ENCODE data around the gene EFHD2.
A peak's percentile ranks its signal among the peaks of the same experiment; 100 is the strongest.
"Not testable (repeated sequence)": the region's sequence is repeated elsewhere in the genome, so short reads cannot be mapped to it uniquely, and the experiment has no call there.

Gene EFHD2

DNA sequence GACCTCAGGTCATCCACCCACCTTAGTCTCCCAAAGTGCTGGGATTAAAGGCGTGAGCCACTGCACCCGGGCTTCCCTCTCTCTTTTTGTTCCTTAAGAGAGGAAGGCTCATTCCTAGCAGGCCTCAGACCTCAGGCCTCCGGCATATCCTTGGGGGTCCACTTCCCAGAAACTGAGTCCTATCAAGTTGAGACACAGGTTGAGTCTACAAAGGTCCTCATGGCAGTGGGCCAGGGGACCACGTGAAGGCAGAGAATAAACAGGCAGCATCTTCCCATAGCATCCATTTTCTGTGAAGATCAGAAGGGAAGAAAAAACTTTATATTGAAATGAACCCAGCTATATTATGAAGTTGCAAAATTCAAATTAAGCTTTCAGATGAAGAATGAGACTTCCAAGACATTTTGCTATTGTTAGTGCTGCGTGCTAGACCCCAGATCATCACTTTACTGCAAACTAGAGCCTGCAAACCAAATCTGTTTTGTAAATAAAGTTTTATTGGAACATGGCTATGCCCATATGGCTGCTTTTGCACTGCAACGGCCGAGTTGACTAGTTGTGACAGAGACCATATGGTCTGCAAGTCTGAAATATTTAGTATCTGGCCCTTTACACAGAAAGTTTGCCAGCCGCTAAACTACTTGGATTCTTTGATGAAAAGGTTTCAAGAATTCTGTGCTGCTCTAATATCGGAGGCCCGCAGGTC, 43.3 kb downstream of the EFHD2 start:
- DNase-seq (ENCODE audit: low spot score): no peak

DNA sequence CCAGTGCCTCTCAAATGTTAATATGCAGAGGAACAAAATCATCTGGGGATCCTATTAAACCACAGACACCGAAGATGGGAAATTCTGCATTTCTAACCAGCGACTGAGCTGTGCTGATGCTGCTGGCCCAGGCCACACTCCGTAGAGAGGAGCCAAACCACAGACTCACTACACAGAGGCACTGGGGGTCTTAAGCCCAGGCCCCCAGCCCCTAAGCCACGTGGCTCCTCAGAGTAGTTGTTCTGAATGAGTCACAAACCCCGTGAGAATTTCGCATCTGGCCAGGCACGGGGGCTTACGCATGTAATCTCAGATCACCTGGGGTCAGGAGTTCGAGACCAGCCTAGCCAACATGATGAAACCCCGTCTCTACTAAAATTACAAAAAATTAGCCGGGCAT, 44.0 kb downstream of the EFHD2 start:
- DNase-seq (ENCODE audit: low spot score): no peak

DNA sequence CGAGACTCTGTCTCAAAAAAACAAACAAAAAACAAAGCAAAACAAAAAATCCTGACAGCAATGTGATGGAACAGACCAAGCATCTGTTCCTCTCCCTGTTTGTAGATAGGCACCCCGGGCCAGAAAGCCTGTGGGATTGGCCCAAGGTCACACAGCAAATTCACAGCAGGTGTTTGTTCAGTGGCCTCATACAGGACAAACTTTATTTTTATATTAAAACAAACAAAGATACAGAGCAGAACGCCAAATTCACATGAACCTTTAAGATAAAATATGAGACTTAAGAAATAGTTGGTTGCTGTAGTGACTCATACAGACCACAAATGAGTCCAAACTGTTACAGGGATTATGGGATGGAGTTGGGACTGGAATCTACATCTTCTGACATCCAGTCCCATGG, 44.6 kb downstream of the EFHD2 start:
- DNase-seq (ENCODE audit: low spot score): no peak

DNA sequence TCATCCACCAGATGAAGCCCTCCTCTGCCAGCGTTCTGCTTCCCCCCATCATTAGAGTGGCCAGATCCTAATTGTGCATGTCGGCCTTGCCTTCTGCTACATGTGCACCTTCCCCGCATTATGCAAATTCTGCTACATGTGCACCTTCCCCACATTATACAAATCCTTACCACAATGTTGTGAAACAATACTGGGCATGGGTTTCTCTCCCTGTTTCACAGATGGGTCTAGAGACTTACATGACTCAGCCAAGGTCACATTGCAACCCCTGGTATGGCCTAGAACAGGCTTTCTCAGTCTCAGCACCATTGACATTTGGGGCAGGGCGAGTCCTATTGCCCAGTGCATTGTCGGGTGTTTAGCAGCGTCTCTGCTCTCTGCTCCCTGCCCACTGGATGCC, 45.8 kb downstream of the EFHD2 start:
- DNase-seq (ENCODE audit: low spot score): no peak

DNA sequence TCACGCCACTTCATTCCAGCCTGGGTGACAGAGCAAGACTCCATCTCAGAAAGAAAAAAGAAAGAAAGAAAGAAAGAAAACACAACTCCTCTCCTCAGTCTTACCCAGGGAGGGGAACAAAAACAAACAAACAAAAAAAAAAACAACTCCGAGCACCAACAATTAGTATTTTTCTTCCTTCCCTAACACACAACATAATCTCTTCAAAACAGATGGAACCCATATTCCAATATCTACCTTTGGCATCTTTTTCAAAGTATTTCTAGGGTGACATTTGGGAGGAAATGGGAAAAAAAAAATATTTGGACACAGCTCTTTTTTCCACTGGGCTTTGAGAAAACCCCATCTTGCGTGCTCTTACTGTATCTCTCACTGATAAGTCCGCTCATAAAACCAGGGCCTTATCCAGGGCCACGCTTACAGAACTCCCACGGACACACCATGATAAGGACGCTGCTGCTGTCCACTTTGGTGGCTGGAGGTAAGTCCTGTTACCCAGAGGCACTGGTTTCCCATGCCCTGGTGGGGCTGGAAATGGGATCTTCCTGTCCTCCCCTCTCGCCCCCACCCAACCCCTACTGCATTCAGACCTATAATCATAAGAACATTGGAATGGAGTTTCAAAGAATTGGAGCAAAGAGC, 46.7 kb downstream of the EFHD2 start, which contains the start of gene CELA2A:
TSS of gene CELA2A (plus strand) at position 420 of the 642 bp plus-strand sequence. CDS start at position 442, 22 bp downstream.
- DNase-seq (ENCODE audit: low spot score): no peak

DNA sequence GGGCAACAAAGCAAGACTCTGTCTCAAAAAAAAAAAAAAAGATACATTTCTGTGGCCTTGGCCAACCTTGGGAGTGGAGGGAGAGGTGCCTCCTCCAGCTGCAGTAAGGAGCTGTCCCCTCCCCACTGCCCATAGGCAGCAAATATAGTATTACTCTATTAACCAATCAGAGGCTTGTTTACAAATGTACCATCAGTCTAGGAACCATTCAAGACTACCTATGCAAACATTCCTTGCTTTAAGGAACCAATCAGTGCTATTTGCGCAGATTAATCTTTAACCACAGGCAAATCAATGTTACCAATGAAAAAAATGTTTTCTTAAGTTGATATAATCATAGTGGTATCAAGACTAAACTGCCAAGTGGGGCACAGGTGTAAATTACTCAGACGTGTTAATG, 47.9 kb downstream of the EFHD2 start:
- DNase-seq (ENCODE audit: low spot score): no peak

DNA sequence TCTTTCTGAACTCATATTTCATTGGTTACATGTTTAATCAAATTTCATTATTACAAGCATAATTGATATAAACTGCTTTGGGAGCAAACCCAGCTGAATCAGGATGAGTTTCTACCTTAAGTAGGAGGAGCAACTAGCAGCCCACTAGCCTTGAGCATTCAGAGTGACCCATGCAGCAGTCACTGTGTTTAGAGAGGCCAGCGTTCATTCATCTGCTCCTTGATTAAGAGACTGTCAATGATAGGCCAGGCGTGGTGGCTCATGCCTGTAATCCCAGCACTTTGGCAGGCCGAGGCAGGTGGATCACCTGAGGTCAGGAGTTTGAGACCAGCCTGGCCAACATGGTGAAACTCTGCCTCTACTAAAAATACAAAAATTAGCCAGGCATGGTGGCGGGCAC, 48.7 kb downstream of the EFHD2 start:
- DNase-seq (ENCODE audit: low spot score): not testable (repeated sequence)

DNA sequence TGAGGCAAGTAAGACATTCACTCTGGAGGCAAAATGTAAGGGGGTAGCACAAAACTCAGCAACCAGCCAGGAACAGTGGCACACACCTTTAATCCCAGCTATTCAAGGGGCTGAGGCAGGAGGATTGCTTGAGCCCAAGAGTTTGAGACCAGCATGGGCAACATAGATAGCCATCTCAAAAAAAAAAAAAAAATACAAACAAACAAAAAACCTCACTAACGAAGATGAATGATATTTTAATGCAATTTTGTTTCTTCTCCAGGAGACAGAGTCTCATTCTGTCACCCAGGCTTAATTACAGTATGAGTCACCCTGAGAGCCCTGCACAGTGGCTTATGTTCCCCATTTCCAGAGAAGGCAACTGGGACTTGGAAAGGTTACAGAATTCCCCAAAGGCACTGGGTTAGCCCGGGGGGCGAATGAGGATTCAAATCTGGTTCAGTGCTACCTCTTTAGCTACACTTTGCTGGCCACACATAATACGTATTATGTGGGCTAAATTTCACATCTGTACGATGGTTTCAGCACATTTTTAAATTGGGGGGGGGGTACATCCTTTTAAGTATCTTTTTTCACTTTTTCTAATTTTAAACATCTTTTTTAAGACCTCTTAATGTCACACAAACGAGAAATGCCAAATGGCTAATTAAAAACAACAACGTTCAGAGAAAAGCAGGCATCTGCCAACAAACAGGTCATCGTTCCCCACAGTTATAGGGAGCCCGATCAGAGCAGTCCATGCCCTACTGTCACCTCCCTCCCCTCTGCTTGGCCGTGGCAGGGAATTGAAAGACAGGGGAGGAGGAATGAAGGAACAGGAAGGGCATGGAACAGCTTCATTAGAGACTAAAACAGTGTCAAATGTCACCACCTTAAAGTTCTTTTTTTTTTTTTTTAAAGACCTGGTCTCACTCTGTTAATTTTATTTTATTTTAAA, 50.4 kb downstream of the EFHD2 start:
- peak; percentile 31 for DNase-seq (ENCODE audit: low spot score)

DNA sequence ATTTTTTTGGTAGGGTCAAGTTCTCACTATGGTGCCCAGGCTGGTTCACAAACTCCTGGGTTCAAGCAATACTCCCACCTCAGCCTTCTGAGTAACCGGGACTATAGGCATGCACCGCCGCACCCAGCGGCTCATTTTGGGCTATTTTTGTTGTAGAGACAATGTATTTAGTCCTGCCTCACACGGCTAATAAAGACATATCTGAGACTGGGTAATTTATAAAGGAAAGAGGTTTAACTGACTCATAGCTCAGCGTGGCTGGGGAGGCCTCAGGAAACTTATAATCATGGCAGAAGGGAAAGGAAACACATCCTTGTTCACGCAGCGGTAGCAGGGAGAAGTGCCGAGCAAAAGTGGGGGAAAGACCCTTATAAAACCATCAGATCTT, 51.0 kb downstream of the EFHD2 start:
- DNase-seq (ENCODE audit: low spot score): no peak

DNA sequence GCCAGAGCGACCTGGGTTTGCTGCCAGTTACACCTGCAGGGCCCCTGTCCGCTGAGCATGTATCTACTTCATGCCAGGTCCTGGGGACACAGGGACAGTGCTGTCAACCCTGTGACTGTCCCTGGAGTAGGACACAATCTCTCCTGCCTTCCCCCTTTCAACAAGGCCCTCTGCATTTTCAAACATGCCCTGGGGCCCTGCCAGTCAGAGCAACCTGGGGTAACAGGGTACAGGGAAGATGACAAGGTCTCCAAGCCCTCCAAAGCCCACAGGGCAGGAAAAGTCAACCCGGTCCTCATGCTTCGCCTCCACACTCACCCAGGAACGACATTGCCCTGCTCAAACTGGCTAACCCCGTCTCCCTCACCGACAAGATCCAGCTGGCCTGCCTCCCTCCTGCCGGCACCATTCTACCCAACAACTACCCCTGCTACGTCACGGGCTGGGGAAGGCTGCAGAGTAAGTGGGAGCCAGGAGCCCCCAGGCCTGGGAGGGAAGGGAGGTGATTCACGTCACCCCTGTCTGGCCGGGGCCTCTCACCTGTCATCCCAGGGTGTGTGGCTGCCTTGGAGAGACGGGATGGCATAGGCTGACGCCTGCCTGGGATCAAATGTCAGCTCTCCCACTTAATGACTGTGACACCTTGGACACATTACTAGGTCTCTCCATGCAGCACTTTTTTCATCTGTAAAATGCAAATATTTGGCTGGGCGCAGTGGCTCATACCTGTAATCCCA, 53.5 kb downstream of the EFHD2 start:
- not testable (repeated sequence) for DNase-seq (ENCODE audit: low spot score)

DNA sequence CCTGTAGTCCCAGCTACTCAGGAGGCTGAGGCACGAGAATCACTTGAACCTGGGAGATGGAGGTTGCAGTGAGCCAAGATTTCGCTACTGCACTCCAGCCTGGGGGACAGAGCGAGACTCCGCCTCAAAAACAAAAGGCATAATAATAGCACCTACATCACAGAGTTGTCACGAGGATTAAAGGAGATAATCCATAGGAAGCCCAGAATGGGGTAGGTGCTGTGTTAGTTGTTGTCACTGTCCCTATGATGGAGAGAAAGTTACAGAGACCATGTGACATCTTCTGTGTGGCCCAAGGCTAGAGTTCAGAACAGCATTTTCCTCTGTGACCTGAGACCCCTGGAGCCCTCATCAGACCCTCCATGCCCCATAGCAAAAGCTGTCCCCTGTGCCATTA, 54.2 kb downstream of the EFHD2 start:
- not testable (repeated sequence) for DNase-seq (ENCODE audit: low spot score)

DNA sequence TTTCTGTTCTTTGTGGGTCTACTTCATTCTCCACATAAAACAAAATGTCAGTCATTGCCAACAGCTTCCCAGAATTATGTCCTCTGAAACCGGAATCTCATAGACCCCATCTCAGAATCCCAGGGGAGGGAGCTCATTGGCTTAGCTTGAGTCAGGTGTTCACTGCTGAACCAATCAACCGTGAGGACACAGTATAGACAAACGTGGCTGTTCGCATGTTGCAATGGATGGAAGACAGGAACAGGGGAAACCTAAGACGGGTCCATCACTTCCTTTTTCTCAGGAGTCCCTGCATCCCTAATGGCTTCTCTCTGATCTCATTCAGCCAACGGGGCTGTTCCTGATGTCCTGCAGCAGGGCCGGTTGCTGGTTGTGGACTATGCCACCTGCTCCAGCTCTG, 56.0 kb downstream of the EFHD2 start:
- no peak for DNase-seq (ENCODE audit: low spot score)

DNA sequence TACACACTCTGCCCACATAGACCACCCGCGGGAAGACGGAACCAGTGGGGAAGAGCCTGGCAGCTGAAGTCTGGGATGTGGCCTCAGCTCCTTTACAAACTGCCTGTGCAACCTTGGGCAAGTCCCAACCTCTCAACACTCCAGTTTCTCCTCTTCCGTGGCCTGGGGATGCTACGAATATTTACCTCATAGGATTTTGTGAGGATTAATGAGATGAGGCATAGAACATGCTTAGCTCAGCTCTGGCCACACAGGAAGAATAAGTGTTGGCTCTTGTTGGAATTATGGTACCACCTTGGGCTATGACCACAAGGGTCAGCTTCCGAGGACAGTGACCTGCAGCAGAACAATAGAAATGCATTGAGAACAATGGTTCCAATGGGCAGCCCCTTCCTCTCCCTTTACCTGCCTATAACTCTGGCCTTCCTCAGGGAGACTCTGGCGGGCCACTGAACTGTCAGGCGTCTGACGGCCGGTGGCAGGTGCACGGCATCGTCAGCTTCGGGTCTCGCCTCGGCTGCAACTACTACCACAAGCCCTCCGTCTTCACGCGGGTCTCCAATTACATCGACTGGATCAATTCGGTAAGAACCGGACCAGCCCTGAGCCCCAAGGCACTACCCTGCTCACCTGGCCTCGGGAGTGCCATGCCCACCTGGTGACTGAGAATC, 57.4 kb downstream of the EFHD2 start:
- not testable (repeated sequence) for DNase-seq (ENCODE audit: low spot score)

DNA sequence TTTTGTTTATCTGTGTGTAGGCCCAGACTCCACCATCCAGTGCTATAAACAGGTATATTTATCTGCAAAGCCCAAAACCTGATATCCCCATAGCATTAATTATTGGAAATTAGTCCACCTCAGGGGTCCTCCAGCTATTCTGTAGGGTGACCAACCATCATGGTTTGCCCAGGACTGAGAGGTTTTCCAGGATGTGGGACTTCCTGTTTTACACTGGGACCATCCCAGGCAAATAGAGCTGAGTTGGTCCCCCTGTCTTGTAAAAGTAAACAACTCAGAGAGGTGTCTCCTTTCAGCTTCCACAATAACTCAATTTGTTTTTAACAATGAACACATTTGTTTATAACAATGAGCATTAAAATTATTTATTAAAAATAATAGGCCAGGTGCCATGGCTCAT, 58.5 kb downstream of the EFHD2 start:
- no peak for DNase-seq (ENCODE audit: low spot score)

DNA sequence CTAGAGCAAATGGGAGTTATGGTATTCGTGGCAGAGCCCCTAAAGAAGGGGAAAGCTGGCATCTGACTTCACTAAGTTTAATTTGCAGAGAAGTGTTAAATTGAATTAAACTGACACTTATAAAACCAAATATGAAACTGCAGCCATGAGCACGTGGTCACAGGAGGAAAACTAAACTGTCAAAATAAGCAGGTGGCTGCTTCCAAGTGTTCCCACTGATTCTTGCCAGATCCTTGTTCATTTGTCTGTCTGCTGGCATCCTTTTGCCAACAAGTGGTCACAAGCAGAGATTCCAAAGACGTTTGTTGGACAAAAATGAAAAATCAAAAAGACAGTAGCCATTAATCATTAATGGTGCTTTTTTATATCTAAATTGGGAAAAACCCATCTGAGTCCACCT, 59.7 kb downstream of the EFHD2 start:
- DNase-seq (ENCODE audit: low spot score): no peak

DNA sequence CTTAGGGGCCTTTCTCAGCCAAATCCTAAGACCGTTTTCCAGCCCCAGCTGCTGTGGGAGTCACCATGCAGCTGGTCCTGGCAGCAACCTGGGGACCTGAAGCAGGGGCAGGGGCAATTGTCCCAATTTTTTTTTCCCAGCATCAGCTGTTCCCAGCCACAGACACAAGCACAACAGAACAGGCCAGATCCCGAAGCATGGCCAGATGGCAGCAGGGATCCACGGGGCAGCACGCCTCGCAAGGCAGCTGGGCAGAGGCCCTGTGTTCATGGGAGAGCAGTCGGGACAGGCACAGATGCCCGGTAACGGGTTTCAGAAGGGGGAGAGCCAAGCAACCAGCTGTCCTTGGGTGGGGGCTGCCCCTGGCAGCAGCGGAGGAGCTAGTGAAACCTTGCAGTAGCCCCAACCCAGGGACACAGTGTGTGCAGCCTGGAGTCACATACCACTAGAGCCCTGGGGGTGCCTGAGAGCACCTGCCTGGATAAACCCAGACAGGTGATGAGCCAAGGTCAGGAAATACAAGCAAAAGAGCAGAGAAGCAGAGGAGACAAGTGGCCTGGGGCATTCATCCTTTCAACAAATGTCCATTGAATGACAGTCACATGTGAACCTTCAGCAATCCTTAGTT, 60.2 kb downstream of the EFHD2 start:
- not testable (repeated sequence) for DNase-seq (ENCODE audit: low spot score)

DNA sequence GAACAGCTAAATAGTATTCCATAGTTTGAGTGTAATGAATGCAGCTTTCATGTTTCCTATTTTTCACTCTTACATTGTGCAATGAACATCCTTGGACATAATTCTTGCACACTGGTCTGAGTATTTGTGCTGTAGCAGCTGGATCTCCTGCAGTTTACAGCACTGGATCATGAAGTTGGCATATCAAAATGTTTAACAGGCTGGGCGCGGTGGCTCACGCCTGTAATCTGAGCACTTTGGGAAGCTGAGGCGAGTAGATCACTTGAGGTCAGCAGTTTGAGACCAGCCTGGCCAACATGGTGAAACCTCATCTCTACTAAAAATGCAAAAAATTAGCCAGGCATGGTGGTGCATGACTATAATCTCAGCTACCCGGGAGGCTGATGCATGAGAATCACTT, 61.4 kb downstream of the EFHD2 start:
- not testable (repeated sequence) for DNase-seq (ENCODE audit: low spot score)

DNA sequence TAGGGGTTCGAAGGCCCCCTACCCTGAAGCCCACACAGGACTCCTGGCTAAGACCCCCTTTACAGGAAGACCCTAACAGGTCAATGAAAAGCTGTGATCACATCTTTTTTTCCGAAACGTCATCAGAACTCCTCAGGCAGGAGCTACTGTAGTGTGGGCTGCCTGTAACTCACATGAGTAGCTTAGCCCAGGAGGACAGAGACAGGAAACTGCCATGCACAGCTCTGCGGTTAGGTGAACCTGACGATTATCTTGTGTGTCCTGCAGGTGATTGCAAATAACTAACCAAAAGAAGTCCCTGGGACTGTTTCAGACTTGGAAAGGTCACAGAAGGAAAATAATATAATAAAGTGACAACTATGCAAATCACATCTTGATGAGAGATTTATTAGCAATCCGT, 62.0 kb downstream of the EFHD2 start:
- DNase-seq (ENCODE audit: low spot score): not testable (repeated sequence)

DNA sequence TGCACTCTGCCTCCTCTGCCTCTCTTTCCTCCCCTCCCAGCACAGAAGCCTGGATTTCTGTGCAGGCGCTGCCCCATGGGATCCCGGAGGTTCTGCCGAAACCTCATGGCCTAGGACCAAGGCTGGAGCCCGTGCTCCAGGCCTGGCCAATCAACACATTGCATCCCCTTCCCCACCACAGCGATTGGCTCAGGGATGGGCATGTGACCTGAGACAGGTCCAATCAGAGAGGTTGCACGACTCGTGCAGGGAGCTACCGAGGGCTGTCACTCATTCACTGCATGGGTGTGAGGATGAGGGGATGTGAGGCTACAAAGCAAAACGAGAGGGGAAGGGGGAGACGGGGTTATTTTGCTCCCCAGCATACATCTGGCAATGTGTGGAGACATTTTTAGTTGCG, 62.9 kb downstream of the EFHD2 start:
- no peak for DNase-seq (ENCODE audit: low spot score)

DNA sequence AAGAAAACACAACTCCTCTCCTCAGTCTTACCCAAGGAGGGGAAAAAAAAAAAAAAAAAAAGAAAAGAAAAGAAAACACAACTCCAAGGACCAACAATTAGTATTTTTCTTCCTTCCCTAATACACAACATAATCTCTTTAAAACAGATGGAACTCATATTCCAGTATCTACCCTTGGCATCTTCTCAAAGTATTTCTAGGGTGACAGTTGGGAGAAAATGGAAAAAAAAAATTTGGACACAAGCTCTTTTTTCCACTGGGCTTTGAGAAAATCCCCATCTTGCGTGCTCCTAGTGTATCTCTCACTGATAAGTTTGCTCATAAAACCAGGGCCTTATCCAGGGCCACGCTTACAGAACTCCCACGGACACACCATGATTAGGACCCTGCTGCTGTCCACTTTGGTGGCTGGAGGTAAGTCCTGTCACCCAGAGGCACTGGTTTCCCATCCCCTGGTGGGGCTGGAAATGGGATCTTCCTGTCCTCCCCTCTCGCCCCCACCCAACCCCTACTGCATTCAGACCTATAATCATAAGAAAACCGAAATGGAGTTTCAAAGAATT, 66.1 kb downstream of the EFHD2 start, which contains the start of gene CELA2B:
TSS of gene CELA2B (plus strand) at position 353 of the 563 bp plus-strand sequence. CDS start at position 375, 22 bp downstream.
- DNase-seq (ENCODE audit: low spot score): no peak
